IMR-90 (cell line): ENCODE data around the gene NDOR1. TPM values are rescaled to one million over a fixed set of nuclear protein-coding genes. Genes with fewer than 3 reads are reported as not detected.

Source experiments
- ATAC-seq: fragments of 200-7000 bp; cut with Tn5 transposase; 2 replicates; pipeline ENCODE4 v1.9.1; 2020; ENCODE audit warnings: low read depth, mild to moderate bottlenecking, moderate library complexity
- BruUV-seq: library from RNA; stranded (reverse); fragments of 400-500 nt; replicated peaks from 2 replicates; lab custom pipeline; 2021; lab: Mats Ljungman, UMichigan
- CTCF ChIA-PET: fragments of 300-600 bp; formaldehyde crosslinking; extraction: SDS; loops from one replicate; lab custom pipeline; 2021; ENCODE audit warnings: antibody characterized with exemption; lab: Yijun Ruan, JAX
- POLR2A ChIA-PET: fragments of 300-600 bp; sonication (Branson Sonifier 250); formaldehyde crosslinking; loops from one replicate; lab custom pipeline; 2022; ENCODE audit warnings: antibody characterized with exemption; ENCODE audit not compliant: unreplicated experiment; lab: Charles Lee
- DNase-seq: peaks from one replicate; pipeline ENCODE4 v3.0.0; 2013
- H2AFZ ChIP-seq: replicated peaks from 2 replicates; pipeline ENCODE3; 2013; ENCODE audit warnings: low read length, mild to moderate bottlenecking; ENCODE audit not compliant: poor library complexity
- H2AK5ac ChIP-seq: 2 replicates; pipeline ENCODE4 v1.6.1; 2013; ENCODE audit warnings: low read depth, low read length, inconsistent platforms
- H2AK9ac ChIP-seq: replicated peaks from 2 replicates; pipeline ENCODE3; 2013; ENCODE audit warnings: mild to moderate bottlenecking, low read depth, low read length, moderate library complexity; ENCODE audit not compliant: poor library complexity
- H2BK120ac ChIP-seq: 2 replicates; pipeline ENCODE4 v1.6.1; 2013; ENCODE audit warnings: low read depth, low read length, inconsistent platforms
- H2BK15ac ChIP-seq: 3 replicates; pipeline ENCODE4 v1.6.1; 2013; ENCODE audit warnings: low read depth, low read length, inconsistent platforms
- H2BK20ac ChIP-seq: 2 replicates; pipeline ENCODE4 v1.6.1; 2013; ENCODE audit warnings: low read depth, mild to moderate bottlenecking, inconsistent platforms, low read length, moderate library complexity
- H2BK5ac ChIP-seq: 2 replicates; pipeline ENCODE4 v1.6.1; 2013; ENCODE audit warnings: mild to moderate bottlenecking, low read depth, low read length, inconsistent platforms; ENCODE audit not compliant: poor library complexity, severe bottlenecking
- H3K14ac ChIP-seq: replicated peaks from 2 replicates; pipeline ENCODE4 v1.6.1; 2013; ENCODE audit warnings: low read depth, low read length, inconsistent platforms
- H3K18ac ChIP-seq: 2 replicates; pipeline ENCODE4 v1.6.1; 2013; ENCODE audit warnings: low read depth, low read length, control low read depth
- H3K23ac ChIP-seq: 2 replicates; pipeline ENCODE4 v1.6.1; 2013; ENCODE audit warnings: low read depth, low read length, inconsistent platforms
- H3K27ac ChIP-seq: 2 replicates; pipeline ENCODE4 v1.5.1; 2013; ENCODE audit warnings: mild to moderate bottlenecking, control low read depth, low read length; ENCODE audit not compliant: insufficient read depth
- H3K27me3 ChIP-seq: 2 replicates; pipeline ENCODE4 v1.6.1; 2013; ENCODE audit warnings: low read length; ENCODE audit not compliant: control insufficient read depth, insufficient read depth
- H3K36me3 ChIP-seq: 2 replicates; pipeline ENCODE4 v1.6.1; 2013; ENCODE audit warnings: low read length, mixed read lengths; ENCODE audit not compliant: control insufficient read depth, insufficient read depth
- H3K4ac ChIP-seq: 2 replicates; pipeline ENCODE4 v1.6.1; 2013; ENCODE audit warnings: low read depth, low read length, inconsistent platforms
- H3K4me1 ChIP-seq: 2 replicates; pipeline ENCODE4 v1.6.1; 2013; ENCODE audit warnings: low read length, mixed read lengths; ENCODE audit not compliant: control insufficient read depth, insufficient read depth
- H3K4me2 ChIP-seq: 2 replicates; pipeline ENCODE4 v1.6.1; 2013; ENCODE audit warnings: low read depth, mild to moderate bottlenecking, control low read depth, low read length, moderate library complexity
- H3K4me3 ChIP-seq: 2 replicates; pipeline ENCODE4 v1.5.1; 2013; ENCODE audit warnings: low read depth, mild to moderate bottlenecking, control low read depth, low read length, moderate library complexity; ENCODE audit not compliant: insufficient read depth
- H3K56ac ChIP-seq: 2 replicates; pipeline ENCODE4 v1.6.1; 2013; ENCODE audit warnings: low read length, inconsistent platforms; ENCODE audit not compliant: insufficient read depth; ENCODE audit errors: extremely low read depth
- H3K79me1 ChIP-seq, 2 experiments: 2 replicates each; pipeline ENCODE4 v1.6.1; 2013; ENCODE audit warnings: low read length in 2 of 2, inconsistent platforms in 1 of 2, low read depth in 1 of 2
- H3K9ac ChIP-seq: 2 replicates; pipeline ENCODE4 v1.6.1; 2013; ENCODE audit warnings: low read depth, low read length, control low read depth
- H3K9me1 ChIP-seq: 2 replicates; pipeline ENCODE4 v1.6.1; 2013; ENCODE audit warnings: low read length, inconsistent platforms; ENCODE audit not compliant: insufficient read depth
- H3K9me3 ChIP-seq: 2 replicates; pipeline ENCODE4 v1.6.1; 2013; ENCODE audit warnings: low read length; ENCODE audit not compliant: control insufficient read depth, insufficient read depth
- H4K20me1 ChIP-seq: 2 replicates; pipeline ENCODE4 v1.6.1; 2013; ENCODE audit warnings: low read length, inconsistent platforms; ENCODE audit not compliant: insufficient read depth
- H4K5ac ChIP-seq: 2 replicates; pipeline ENCODE4 v1.6.1; 2013; ENCODE audit warnings: mild to moderate bottlenecking, low read depth, low read length, control low read depth
- H4K8ac ChIP-seq, 2 experiments: 2 replicates each; pipeline ENCODE4 v1.6.1; 2013; ENCODE audit warnings: low read depth in 2 of 2, low read length in 2 of 2, control low read depth in 1 of 2, inconsistent platforms in 1 of 2
- H4K91ac ChIP-seq: 2 replicates; pipeline ENCODE4 v1.6.1; 2013; ENCODE audit warnings: low read depth, low read length, inconsistent platforms; ENCODE audit not compliant: insufficient read depth
- BHLHE40 ChIP-seq: fragments of 150-350 bp; IDR thresholded peaks from 2 replicates; pipeline ENCODE4 v1.6.1; 2016; ENCODE audit warnings: mild to moderate bottlenecking, low read depth, low read length
- CEBPB ChIP-seq: IDR thresholded peaks from 2 replicates; pipeline ENCODE4 v1.6.1; 2012; ENCODE audit warnings: low read depth, low read length, improper control_type of control experiment
- CHD1 ChIP-seq: IDR thresholded peaks from 2 replicates; pipeline ENCODE4 v1.6.1; 2012; ENCODE audit warnings: low read depth, low read length, improper control_type of control experiment
- CTCF ChIP-seq: conservative IDR thresholded peaks from 2 replicates; pipeline ENCODE4 v1.5.1; 2012; ENCODE audit warnings: mild to moderate bottlenecking, low read depth, low read length, improper control_type of control experiment
- ELK1 ChIP-seq: fragments of 150-350 bp; IDR thresholded peaks from 2 replicates; pipeline ENCODE4 v1.6.1; 2016; ENCODE audit warnings: low read depth, mild to moderate bottlenecking, low read length, moderate library complexity, borderline replicate concordance
- FOS ChIP-seq: fragments of 150-350 bp; IDR thresholded peaks from 2 replicates; pipeline ENCODE4 v1.6.1; 2016; ENCODE audit warnings: low read depth, low read length
- MAFK ChIP-seq: IDR thresholded peaks from 2 replicates; pipeline ENCODE4 v1.6.1; 2012; ENCODE audit warnings: low read depth, low read length, improper control_type of control experiment
- MAZ ChIP-seq: IDR thresholded peaks from 2 replicates; pipeline ENCODE4 v1.6.1; 2012; ENCODE audit warnings: low read depth, mild to moderate bottlenecking, low read length, improper control_type of control experiment, moderate library complexity, borderline replicate concordance
- MXI1 ChIP-seq: IDR thresholded peaks from 2 replicates; pipeline ENCODE4 v1.6.1; 2012; ENCODE audit warnings: low read depth, mild to moderate bottlenecking, low read length, moderate library complexity, borderline replicate concordance
- NFE2L2 ChIP-seq: fragments of 150-350 bp; IDR thresholded peaks from 2 replicates; pipeline ENCODE4 v1.6.1; 2016; ENCODE audit warnings: low read depth, mild to moderate bottlenecking, low read length
- POLR2A ChIP-seq: IDR thresholded peaks from 2 replicates; pipeline ENCODE4 v1.6.1; 2012; ENCODE audit warnings: mild to moderate bottlenecking, low read depth, low read length
- RAD21 ChIP-seq: IDR thresholded peaks from 2 replicates; pipeline ENCODE4 v1.6.1; 2012; ENCODE audit warnings: low read length, improper control_type of control experiment
- RCOR1 ChIP-seq: IDR thresholded peaks from 2 replicates; pipeline ENCODE4 v1.6.1; 2012; ENCODE audit warnings: mild to moderate bottlenecking, low read length, improper control_type of control experiment; ENCODE audit not compliant: insufficient replicate concordance
- RFX5 ChIP-seq: IDR thresholded peaks from 2 replicates; pipeline ENCODE4 v1.8.0; 2012; ENCODE audit warnings: low read depth, mild to moderate bottlenecking, low read length, moderate library complexity
- SMC3 ChIP-seq: fragments of 150-350 bp; IDR thresholded peaks from 2 replicates; pipeline ENCODE4 v1.6.1; 2016; ENCODE audit warnings: low read depth, mild to moderate bottlenecking, antibody characterized with exemption, low read length, moderate library complexity
- USF2 ChIP-seq: fragments of 150-350 bp; IDR thresholded peaks from 2 replicates; pipeline ENCODE4 v1.6.1; 2017; ENCODE audit warnings: mild to moderate bottlenecking, antibody characterized with exemption, low read length, low read depth
- WGBS, 2 experiments: methylation state at CpG; one replicate each; pipeline versions ENCODE4 v1.1.5 to v1.1.7; 2013; ENCODE audit warnings: missing lambda C conversion rate in 2 of 2; ENCODE audit not compliant: insufficient read length in 1 of 2; ENCODE audit errors: extremely low coverage in 2 of 2; 5-methylcytosine and 5-hydroxymethylcytosine counted together
- dilution Hi-C: fragments of 300-500 bp; cut with HindIII; formaldehyde crosslinking; loops from one replicate; pipeline ENCODE4 v1.14.3; 2018; ENCODE audit warnings: low sequenced_read_pairs; ENCODE audit not compliant: unreplicated experiment
- in situ Hi-C: fragments of 300-500 bp; cut with MboI; formaldehyde crosslinking; loops from 3 replicates; pipeline ENCODE4 v1.14.3; 2019; ENCODE audit warnings: low sequenced_read_pairs, inconsistent platforms, mixed read lengths
- intact Hi-C: fragments of 100-400 bp; cut with micrococcal nuclease; formaldehyde crosslinking; loops from 2 replicates; pipeline ENCODE4 v1.10.0; 2022
- polyA plus RNA-seq, 3 experiments: library from polyadenylated mRNA; depleted of rRNA; stranded (reverse); fragments of >200 nt; gene quantifications; 2 replicates each; pipeline ENCODE4 v1.2.3, GENCODE V29; 2012; ENCODE audit warnings: low replicate concordance in 1 of 3
- total RNA-seq: library from RNA; depleted of rRNA; stranded (reverse); fragments of >200 nt; gene quantifications from 2 replicates; pipeline ENCODE4 v1.2.3, GENCODE V29; 2012

Gene NDOR1
- total and polyA plus RNA-seq, 2 of the 4 experiments (the other 2 are of a cell fraction), result 0.90 to 10.6 TPM

GRCh38 chr9:137232510-137232909 is 27.0 kb downstream of the NDOR1 start:
- no peaks in the 10 kb centered on the region for H3K36me3 ChIP-seq
- no peak overlapping the region for H3K4ac ChIP-seq
- no peak overlapping the region for H2AK5ac ChIP-seq
- H2AFZ ChIP-seq, result no peak overlapping the region
- H2AK9ac ChIP-seq, result no peak overlapping the region
- H2BK120ac ChIP-seq, result no peak overlapping the region
- H4K20me1 ChIP-seq, result peaks cover 3% of the 10 kb centered on the region; the same call in 1 of the 2 replicates
- TF ChIP-seq USF2 (no peak), RAD21 (no peak), RCOR1 (no peak), CHD1 (no peak), CEBPB (no peak), BHLHE40 (no peak), ELK1 (no peak), RFX5 (no peak), CTCF (no peak), MAFK (no peak), NFE2L2 (no peak), MAZ (no peak), MXI1 (no peak), POLR2A (no peak), SMC3 (no peak), FOS (no peak)
- no peak for ATAC-seq
- dilution Hi-C loops, result no loop called here
- ChIA-PET POLR2A (no interaction called here), CTCF (no interaction called here)
- in situ Hi-C loops, result no loop called here
- WGBS, 2 experiments, result 78% methylated on average over 20 of the region's 24 CpGs; no CpG with 5 or more reads in 1 of the 2 experiments
- no TSS peak for BruUV-seq
- no peak overlapping the region for H3K18ac ChIP-seq
- H2BK5ac ChIP-seq, result no peak overlapping the region
- no peak overlapping the region for H3K56ac ChIP-seq
- no peaks in the 10 kb centered on the region for H3K9me1 ChIP-seq
- no peak overlapping the region for H4K5ac ChIP-seq
- H3K79me1 ChIP-seq, result peaks cover 2 to 10% of the 10 kb centered on the region in 2 experiments; a peak in 2 of 4 replicates
- no peak overlapping the region for H4K91ac ChIP-seq
- H2BK15ac ChIP-seq, result no peak overlapping the region
- no peak overlapping the region for H4K8ac ChIP-seq
- H3K27ac ChIP-seq, result no peak overlapping the region
- intact Hi-C loops, result no loop called here
- H3K4me2 ChIP-seq, result no peak overlapping the region
- no peak overlapping the region for H3K4me3 ChIP-seq
- H3K14ac ChIP-seq, result no peak overlapping the region
- H2BK20ac ChIP-seq, result no peak overlapping the region
- H3K4me1 ChIP-seq, result peaks cover 2% of the 10 kb centered on the region; the same call in 1 of the 2 replicates
- DNase-seq, result no peak
- H3K9me3 ChIP-seq, result no peaks in the 10 kb centered on the region
- peaks cover 1% of the 10 kb centered on the region; the same call in 1 of the 2 replicates for H3K27me3 ChIP-seq
- H3K9ac ChIP-seq, result no peak overlapping the region
- no peak overlapping the region for H3K23ac ChIP-seq
